Panc1 (cell line): Measurements from ENCODE around the gene DNAJA2. TPM values are rescaled to one million over a fixed set of nuclear protein-coding genes. Genes with fewer than 3 reads are reported as not detected.
"Not testable (repeated sequence)": the region's sequence is repeated elsewhere in the genome, so short reads cannot be mapped to it uniquely, and the experiment has no call there.

ENCODE experiments used
- ATAC-seq: fragments of 200-7000 bp; cut with Tn5 transposase; 2 replicates; pipeline ENCODE4 v1.9.1; 2020; ENCODE audit warnings: mild to moderate bottlenecking, moderate library complexity
- BruUV-seq: library from RNA; stranded (reverse); fragments of 400-500 nt; replicated peaks from 2 replicates; lab custom pipeline; 2021; lab: Mats Ljungman, UMichigan
- CTCF ChIA-PET: fragments of 300-600 bp; sonication (Branson Sonifier 250); formaldehyde crosslinking; loops from one replicate; lab custom pipeline; 2022; ENCODE audit warnings: antibody characterized with exemption; lab: Charles Lee
- POLR2A ChIA-PET: fragments of 300-600 bp; sonication (Branson Sonifier 250); formaldehyde crosslinking; loops from one replicate; lab custom pipeline; 2022; ENCODE audit warnings: antibody characterized with exemption; lab: Charles Lee
- DNase-seq: peaks from one replicate; pipeline ENCODE4 v3.0.0-alpha.2; 2010; ENCODE audit warnings: low read depth, low spot score
- H3K27ac ChIP-seq: 2 replicates; pipeline ENCODE4 v1.5.1; 2011; ENCODE audit warnings: mild to moderate bottlenecking, low read length, inconsistent platforms
- H3K27me3 ChIP-seq: fragments of 200-500 bp; sonication (Bioruptor generic); 2 replicates; pipeline ENCODE4 v1.6.0; 2014; ENCODE audit warnings: low read length, inconsistent platforms; ENCODE audit not compliant: control insufficient read depth, insufficient read depth
- H3K36me3 ChIP-seq: fragments of 200-500 bp; sonication (Bioruptor generic); 2 replicates; pipeline ENCODE4 v1.5.1; 2014; ENCODE audit warnings: inconsistent platforms, mild to moderate bottlenecking, low read length, moderate library complexity; ENCODE audit not compliant: control insufficient read depth, insufficient read depth
- H3K4me1 ChIP-seq: 2 replicates; pipeline ENCODE4 v1.5.1; 2011; ENCODE audit warnings: inconsistent platforms, mild to moderate bottlenecking, low read length, moderate library complexity; ENCODE audit not compliant: control insufficient read depth, insufficient read depth
- H3K4me3 ChIP-seq, 2 experiments: 2 replicates each; pipeline ENCODE4 v1.5.1; 2011 to 2012; ENCODE audit warnings: low read depth in 2 of 2, low read length in 2 of 2, mild to moderate bottlenecking in 2 of 2, inconsistent platforms in 1 of 2, moderate library complexity in 1 of 2
- H3K9me3 ChIP-seq: fragments of 200-500 bp; sonication (Bioruptor generic); 2 replicates; pipeline ENCODE4 v1.5.1; 2014; ENCODE audit warnings: low read depth, mild to moderate bottlenecking, inconsistent platforms, low read length, moderate library complexity; ENCODE audit not compliant: control insufficient read depth, insufficient read depth
- POLR2AphosphoS5 ChIP-seq: IDR thresholded peaks from 2 replicates; pipeline ENCODE4 v1.6.1; 2012; ENCODE audit warnings: mild to moderate bottlenecking, low read depth, low read length, moderate library complexity
- SIN3A ChIP-seq: IDR thresholded peaks from 2 replicates; pipeline ENCODE4 v1.6.1; 2012; ENCODE audit warnings: low read depth, mild to moderate bottlenecking, low read length, moderate library complexity, borderline replicate concordance; ENCODE audit not compliant: insufficient read depth
- TCF7L2 ChIP-seq: IDR thresholded peaks from 2 replicates; pipeline ENCODE4 v1.6.1; 2011; ENCODE audit warnings: mild to moderate bottlenecking, low read depth, low read length, inconsistent platforms
- in situ Hi-C: cut with HindIII; loops from 2 replicates; pipeline ENCODE4 v1.10.0; 2016; ENCODE audit warnings: low sequenced_read_pairs, low pct_unique_long_range_greater_than_20kb
- intact Hi-C: fragments of 100-400 bp; cut with micrococcal nuclease; formaldehyde crosslinking; loops from one replicate; pipeline ENCODE4 v1.10.0; 2022; ENCODE audit not compliant: unreplicated experiment
- total RNA-seq: library from RNA; stranded (reverse); gene quantifications from one replicate; pipeline ENCODE4 v1.2.1, GENCODE V29; 2021; ENCODE audit not compliant: unreplicated experiment
- TF ChIP-seq, protein P1 (sequence below): fragments of 450-650 bp; IDR thresholded peaks from 2 replicates; pipeline ENCODE4 v1.5.1; 2017; ENCODE audit warnings: mild to moderate bottlenecking
- TF ChIP-seq, protein P2 (sequence below), 2 experiments: IDR thresholded peaks; 2 replicates each; pipeline ENCODE4 v1.6.1; 2011 to 2012; ENCODE audit warnings: low read depth in 2 of 2, control low read depth in 1 of 2, low read length in 1 of 2, mild to moderate bottlenecking in 1 of 2, moderate library complexity in 1 of 2; ENCODE audit not compliant: insufficient read depth in 1 of 2

DNAJA2 gene
- total RNA-seq, 1 experiment from 2014 or later: 49.4 TPM

DNA sequence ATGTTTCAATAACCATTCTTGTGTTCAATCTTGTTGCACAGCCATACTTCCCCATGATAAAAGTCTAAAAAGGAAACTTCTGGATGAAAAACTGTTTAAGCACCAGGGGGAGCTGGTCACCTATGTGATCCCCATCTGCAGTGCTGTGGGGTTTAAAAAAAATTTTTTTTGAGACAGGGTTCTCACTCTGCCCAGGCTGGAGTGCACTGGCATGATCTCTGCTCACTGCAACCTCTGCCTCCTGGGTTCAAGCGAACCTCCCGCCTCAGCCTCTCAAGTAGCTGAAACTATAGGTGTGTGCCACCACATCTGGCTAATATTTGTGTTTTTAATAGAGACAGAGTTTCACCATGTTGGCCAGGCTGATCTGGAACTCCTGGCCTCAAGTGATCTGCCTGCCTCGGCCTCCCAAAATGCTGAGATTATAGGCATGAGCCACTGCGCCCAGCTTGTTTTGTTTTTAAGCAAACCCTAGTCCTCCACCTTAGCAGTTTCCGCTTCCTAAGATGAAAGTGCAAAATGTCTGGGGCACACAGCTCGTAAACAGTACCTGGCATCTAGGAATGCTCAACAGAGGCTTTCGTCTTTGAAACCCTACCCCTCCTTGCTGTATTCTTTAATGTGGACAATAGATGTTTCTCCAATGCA, 25.4 kb downstream of the DNAJA2 start:
- no peak overlapping the region for H3K4me3 ChIP-seq
- POLR2A ChIA-PET: no interaction called here
- H3K27ac ChIP-seq: no peak overlapping the region
- H3K9me3 ChIP-seq: no peaks in the 10 kb centered on the region
- CTCF ChIA-PET: no interaction called here
- H3K27me3 ChIP-seq: no peaks in the 10 kb centered on the region
- no peaks in the 10 kb centered on the region for H3K36me3 ChIP-seq
- intact Hi-C loops (loop anchor here (2.0 kb wide), 1 partner anchor 71 kb away; no protein-coding TSS in a partner anchor), in situ Hi-C loops (no loop called here)
- no peak for TF ChIP-seq POLR2AphosphoS5
- TF ChIP-seq, protein P1, sequence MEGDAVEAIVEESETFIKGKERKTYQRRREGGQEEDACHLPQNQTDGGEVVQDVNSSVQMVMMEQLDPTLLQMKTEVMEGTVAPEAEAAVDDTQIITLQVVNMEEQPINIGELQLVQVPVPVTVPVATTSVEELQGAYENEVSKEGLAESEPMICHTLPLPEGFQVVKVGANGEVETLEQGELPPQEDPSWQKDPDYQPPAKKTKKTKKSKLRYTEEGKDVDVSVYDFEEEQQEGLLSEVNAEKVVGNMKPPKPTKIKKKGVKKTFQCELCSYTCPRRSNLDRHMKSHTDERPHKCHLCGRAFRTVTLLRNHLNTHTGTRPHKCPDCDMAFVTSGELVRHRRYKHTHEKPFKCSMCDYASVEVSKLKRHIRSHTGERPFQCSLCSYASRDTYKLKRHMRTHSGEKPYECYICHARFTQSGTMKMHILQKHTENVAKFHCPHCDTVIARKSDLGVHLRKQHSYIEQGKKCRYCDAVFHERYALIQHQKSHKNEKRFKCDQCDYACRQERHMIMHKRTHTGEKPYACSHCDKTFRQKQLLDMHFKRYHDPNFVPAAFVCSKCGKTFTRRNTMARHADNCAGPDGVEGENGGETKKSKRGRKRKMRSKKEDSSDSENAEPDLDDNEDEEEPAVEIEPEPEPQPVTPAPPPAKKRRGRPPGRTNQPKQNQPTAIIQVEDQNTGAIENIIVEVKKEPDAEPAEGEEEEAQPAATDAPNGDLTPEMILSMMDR: peak; percentile 71
- TF ChIP-seq, protein P2, sequence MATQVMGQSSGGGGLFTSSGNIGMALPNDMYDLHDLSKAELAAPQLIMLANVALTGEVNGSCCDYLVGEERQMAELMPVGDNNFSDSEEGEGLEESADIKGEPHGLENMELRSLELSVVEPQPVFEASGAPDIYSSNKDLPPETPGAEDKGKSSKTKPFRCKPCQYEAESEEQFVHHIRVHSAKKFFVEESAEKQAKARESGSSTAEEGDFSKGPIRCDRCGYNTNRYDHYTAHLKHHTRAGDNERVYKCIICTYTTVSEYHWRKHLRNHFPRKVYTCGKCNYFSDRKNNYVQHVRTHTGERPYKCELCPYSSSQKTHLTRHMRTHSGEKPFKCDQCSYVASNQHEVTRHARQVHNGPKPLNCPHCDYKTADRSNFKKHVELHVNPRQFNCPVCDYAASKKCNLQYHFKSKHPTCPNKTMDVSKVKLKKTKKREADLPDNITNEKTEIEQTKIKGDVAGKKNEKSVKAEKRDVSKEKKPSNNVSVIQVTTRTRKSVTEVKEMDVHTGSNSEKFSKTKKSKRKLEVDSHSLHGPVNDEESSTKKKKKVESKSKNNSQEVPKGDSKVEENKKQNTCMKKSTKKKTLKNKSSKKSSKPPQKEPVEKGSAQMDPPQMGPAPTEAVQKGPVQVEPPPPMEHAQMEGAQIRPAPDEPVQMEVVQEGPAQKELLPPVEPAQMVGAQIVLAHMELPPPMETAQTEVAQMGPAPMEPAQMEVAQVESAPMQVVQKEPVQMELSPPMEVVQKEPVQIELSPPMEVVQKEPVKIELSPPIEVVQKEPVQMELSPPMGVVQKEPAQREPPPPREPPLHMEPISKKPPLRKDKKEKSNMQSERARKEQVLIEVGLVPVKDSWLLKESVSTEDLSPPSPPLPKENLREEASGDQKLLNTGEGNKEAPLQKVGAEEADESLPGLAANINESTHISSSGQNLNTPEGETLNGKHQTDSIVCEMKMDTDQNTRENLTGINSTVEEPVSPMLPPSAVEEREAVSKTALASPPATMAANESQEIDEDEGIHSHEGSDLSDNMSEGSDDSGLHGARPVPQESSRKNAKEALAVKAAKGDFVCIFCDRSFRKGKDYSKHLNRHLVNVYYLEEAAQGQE (IDR thresholded peaks at IDR 0.05; ENCODE audit: insufficient read depth in 1 of 2, low read depth in 2 of 2, low read length in 1 of 2): no peak
- BruUV-seq: no TSS peak
- ATAC-seq (peak; percentile 82), DNase-seq (no peak)
- H3K4me1 ChIP-seq: no peaks in the 10 kb centered on the region

DNA sequence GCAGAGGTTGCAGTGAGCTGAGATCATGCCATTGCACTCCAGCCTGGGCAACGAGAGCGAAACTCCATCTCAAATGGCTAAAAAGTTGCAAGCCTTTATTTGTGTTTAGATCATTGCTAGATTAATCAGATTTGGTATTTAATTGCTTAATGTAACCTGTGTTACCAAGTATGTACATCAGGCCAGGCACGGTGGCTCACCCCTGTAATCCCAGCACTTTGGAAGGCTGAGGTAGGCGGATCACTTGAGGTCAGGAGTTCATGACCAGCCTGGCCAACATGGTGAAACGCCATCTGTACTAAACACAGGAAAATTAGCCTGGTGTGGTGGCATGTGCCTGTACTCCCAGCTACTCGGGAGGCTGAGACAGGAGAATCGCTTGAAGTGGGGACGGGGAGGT, 28.8 kb downstream of the DNAJA2 start:
- BruUV-seq: not testable (repeated sequence)

DNA sequence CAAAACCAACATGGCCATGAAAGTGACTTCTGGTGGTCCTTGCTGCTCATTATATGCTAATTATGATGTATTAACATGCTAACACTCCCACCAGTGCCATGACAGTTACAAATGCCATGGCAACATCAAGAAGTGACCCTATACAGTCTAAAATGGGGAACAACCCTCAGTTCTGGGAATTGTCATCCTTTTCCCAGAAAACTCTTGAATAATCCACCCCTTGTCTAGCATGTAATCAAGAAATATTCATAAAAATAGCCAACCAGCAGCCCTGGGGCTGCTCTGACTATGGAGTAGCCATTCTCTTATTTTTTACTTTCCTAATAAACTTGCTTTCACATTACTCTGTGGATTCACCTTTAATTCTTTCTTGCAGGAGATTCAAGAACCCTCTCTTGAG, 35.9 kb downstream of the DNAJA2 start:
- ChIA-PET POLR2A (no interaction called here), CTCF (no interaction called here)
- no peak for DNase-seq
- H3K4me3 ChIP-seq: no peak overlapping the region
- no peak for ATAC-seq
- no peak overlapping the region for H3K27ac ChIP-seq
- TF ChIP-seq, protein P1: no peak
- TF ChIP-seq TCF7L2: no peak
- no peak for TF ChIP-seq POLR2AphosphoS5
- TF ChIP-seq SIN3A: no peak
- TF ChIP-seq, protein P2 (IDR thresholded peaks at IDR 0.05; ENCODE audit: insufficient read depth in 1 of 2, low read depth in 2 of 2, low read length in 1 of 2): no peak
- H3K27me3 ChIP-seq: no peaks in the 10 kb centered on the region
- intact Hi-C loops: no loop called here
- no TSS peak for BruUV-seq
- H3K36me3 ChIP-seq: no peaks in the 10 kb centered on the region
- no peaks in the 10 kb centered on the region for H3K9me3 ChIP-seq
- in situ Hi-C loops: no loop called here
- no peaks in the 10 kb centered on the region for H3K4me1 ChIP-seq

More for the DNA sequence above, 28.8 kb downstream of the DNAJA2 start:
- H3K4me3 ChIP-seq, in situ Hi-C loops, POLR2A ChIA-PET, H3K27ac ChIP-seq, ATAC-seq, H3K36me3 ChIP-seq, H3K27me3 ChIP-seq, H3K4me1 ChIP-seq, H3K9me3 ChIP-seq, DNase-seq, intact Hi-C loops: not testable (repeated sequence)
- CTCF ChIA-PET: interaction anchor here (0.8 kb wide), 1 partner anchor 36 kb away, joined by 5 read pairs; no protein-coding TSS in a partner anchor
